K562 (cell line): Measurements from ENCODE around the gene TTC39B. TPM values are rescaled to one million over a fixed set of nuclear protein-coding genes. Genes with fewer than 3 reads are reported as not detected.

Experiments
- ATAC-seq: fragments of 200-7000 bp; cut with Tn5 transposase; 3 replicates; pipeline ENCODE4 v1.9.1; 2020; ENCODE audit warnings: moderate library complexity
- BruUV-seq: library from RNA; stranded (reverse); fragments of 400-500 nt; replicated peaks from 2 replicates; lab custom pipeline; 2021; lab: Mats Ljungman, UMichigan
- CTCF ChIA-PET: fragments of 300-600 bp; formaldehyde crosslinking; extraction: SDS; loops from one replicate; lab custom pipeline; 2021; ENCODE audit warnings: low intra/inter-chr PET ratio; lab: Yijun Ruan, JAX
- POLR2A ChIA-PET: fragments of 300-600, 350-650 bp; sonication (Branson Sonifier 250); formaldehyde crosslinking; extraction: SDS; loops from one replicate; lab custom pipeline; 2021; ENCODE audit warnings: antibody characterized with exemption, inconsistent platforms; lab: Yijun Ruan, JAX
- DNase-seq, 4 experiments: peaks; one replicate each; pipeline versions ENCODE4 v3.0.0 to v3.0.0-alpha.2; 2011 to 2018; ENCODE audit warnings: low spot score in 3 of 4, mixed read lengths in 3 of 4; ENCODE audit errors: extremely low read depth in 1 of 4
- FAIRE-seq: peaks from 2 replicates; lab custom pipeline; 2011; peaks lifted over from hg19 to GRCh38; lab: Jason Lieb, UNC
- H2AFZ ChIP-seq: 2 replicates; pipeline ENCODE4 v1.6.0; 2011; ENCODE audit warnings: low read depth, low read length, control low read depth, inconsistent platforms
- H3K27ac ChIP-seq: fragments of 200-600 bp; 3 replicates; pipeline ENCODE4 v1.8.0; 2011; ENCODE audit warnings: low read depth, mild to moderate bottlenecking, control low read depth, inconsistent platforms, low read length, moderate library complexity, mixed read lengths; ENCODE audit errors: extremely low read depth
- H3K27me3 ChIP-seq, 2 experiments: fragments of 300-600 bp in 1 of 2; 2 replicates in 1 of 2; 3 replicates in 1 of 2; pipeline versions ENCODE4 v1.6.0 to v1.8.0; 2011; ENCODE audit warnings: inconsistent platforms in 2 of 2, low read length in 2 of 2, mild to moderate bottlenecking in 1 of 2, mixed read lengths in 1 of 2, moderate library complexity in 1 of 2; ENCODE audit not compliant: control insufficient read depth in 2 of 2, insufficient read depth in 2 of 2
- H3K36me3 ChIP-seq: fragments of 300-600 bp; 3 replicates; pipeline ENCODE4 v1.8.0; 2011; ENCODE audit warnings: mild to moderate bottlenecking, low read length, inconsistent platforms; ENCODE audit not compliant: control insufficient read depth, insufficient read depth
- H3K4me1 ChIP-seq, 2 experiments: fragments of 200-600 bp in 1 of 2; replicated peaks in 1 of 2; 2 replicates in 1 of 2; 3 replicates in 1 of 2; pipeline versions ENCODE4 v1.5.1 to v1.8.0; 2011; ENCODE audit warnings: inconsistent platforms in 2 of 2, low read length in 2 of 2, mild to moderate bottlenecking in 1 of 2, mixed read lengths in 1 of 2, moderate library complexity in 1 of 2; ENCODE audit not compliant: control insufficient read depth in 2 of 2, insufficient read depth in 2 of 2
- H3K4me2 ChIP-seq: 2 replicates; pipeline ENCODE4 v1.6.1; 2011; ENCODE audit warnings: low read length, control low read depth, inconsistent platforms, mixed read lengths; ENCODE audit not compliant: insufficient read depth
- H3K4me3 ChIP-seq: fragments of 200-600 bp; sonication (generic), shearing (Covaris generic); 2 replicates; pipeline ENCODE4 v1.5.1; 2016; ENCODE audit warnings: control low read depth, inconsistent platforms
- H3K79me2 ChIP-seq: fragments of 200-600 bp; 3 replicates; pipeline ENCODE4 v1.8.0; 2011; ENCODE audit warnings: low read length, inconsistent platforms; ENCODE audit not compliant: control insufficient read depth, insufficient read depth
- H3K9ac ChIP-seq, 2 experiments: 2 replicates each; pipeline versions ENCODE4 v1.6.0 to v1.6.1; 2011; ENCODE audit warnings: low read depth in 2 of 2, low read length in 2 of 2, control low read depth in 1 of 2, inconsistent platforms in 1 of 2, mild to moderate bottlenecking in 1 of 2, mixed read lengths in 1 of 2; ENCODE audit not compliant: insufficient read depth in 1 of 2
- H3K9me1 ChIP-seq: one replicate; pipeline ENCODE4 v1.6.0; 2011; ENCODE audit warnings: inconsistent platforms, mild to moderate bottlenecking, low read length, moderate library complexity; ENCODE audit not compliant: control insufficient read depth, insufficient read depth
- H3K9me3 ChIP-seq: replicated peaks from 2 replicates; pipeline ENCODE4 v1.5.1; 2011; ENCODE audit warnings: low read depth, low read length, inconsistent platforms; ENCODE audit not compliant: control insufficient read depth, insufficient read depth
- H4K20me1 ChIP-seq: replicated peaks from 2 replicates; pipeline ENCODE4 v1.6.1; 2011; ENCODE audit warnings: low read length, inconsistent platforms, mixed read lengths; ENCODE audit not compliant: control insufficient read depth, insufficient read depth
- ARID4B ChIP-seq: sonication (generic); formaldehyde crosslinking; IDR thresholded peaks from 2 replicates; pipeline ENCODE4 v1.8.0; 2022; ENCODE audit warnings: mild to moderate bottlenecking, missing genetic modification reagents
- BRF1 ChIP-seq: IDR thresholded peaks from 3 replicates; pipeline ENCODE4 v1.6.1; 2011; ENCODE audit warnings: borderline replicate concordance, mild to moderate bottlenecking; ENCODE audit not compliant: insufficient read length; ENCODE audit errors: extremely low read depth
- EGR1 ChIP-seq: fragments of 450-650 bp; conservative IDR thresholded peaks from 2 replicates; pipeline ENCODE4 v1.6.1; 2017; ENCODE audit warnings: mild to moderate bottlenecking
- JUN ChIP-seq, 2 experiments: sonication (generic) in 1 of 2; formaldehyde crosslinking in 1 of 2; IDR thresholded peaks; 2 replicates each; pipeline versions ENCODE4 v1.6.1 to v1.8.0; 2012 to 2022; ENCODE audit warnings: borderline replicate concordance in 2 of 2, mild to moderate bottlenecking in 2 of 2, improper control_type of control experiment in 1 of 2, low read depth in 1 of 2, low read length in 1 of 2, missing genetic modification reagents in 1 of 2
- RBM15 ChIP-seq: fragments of 200-400 bp; formaldehyde crosslinking; IDR thresholded peaks from 2 replicates; pipeline ENCODE4 v1.6.1; 2018; ENCODE audit warnings: mild to moderate bottlenecking, low read length, moderate library complexity; ENCODE audit not compliant: insufficient read depth
- in situ Hi-C: fragments of 300-500 bp; cut with MboI; formaldehyde crosslinking; loops from 4 replicates; pipeline ENCODE4 v1.15.0; 2018; ENCODE audit warnings: inconsistent platforms, mixed read lengths
- intact Hi-C: fragments of 100-400 bp; cut with micrococcal nuclease; formaldehyde crosslinking; loops from 2 replicates; pipeline ENCODE4 v1.14.2; 2022
- polyA plus RNA-seq, 8 experiments: library from polyadenylated mRNA; depleted of rRNA in 4 of 8; stranded (reverse) in 5 of 8; unstranded in 3 of 8; fragments of >200 nt; fragmentation: Nextera tagmentation in 2 of 8; fragmentation: Illumina TruSeq in 1 of 8; extraction: Ambion mirVana in 2 of 8; extraction: Trizol in 1 of 8; gene quantifications; 2 replicates each; pipeline versions ENCODE4 v1.2.1 to v1.2.3, GENCODE V29; 2011 to 2014; ENCODE audit warnings: inconsistent platforms in 1 of 8, missing spikeins in 1 of 8
- total RNA-seq, 7 experiments: library from RNA; depleted of rRNA in 6 of 7; stranded (reverse); fragments of >200 nt in 6 of 7; fragmentation: Illumina TruSeq in 2 of 7; extraction: Trizol in 2 of 7; gene quantifications; 2 replicates each; pipeline versions ENCODE4 v1.2.1 to v1.2.3, GENCODE V29; 2011 to 2021; ENCODE audit warnings: low replicate concordance in 1 of 7
- TF ChIP-seq, protein P1 (sequence below), 2 experiments: IDR thresholded peaks in 1 of 2; conservative IDR thresholded peaks in 1 of 2; 2 replicates each; pipeline ENCODE4 v1.6.1; 2016; ENCODE audit warnings: low read depth in 2 of 2, mild to moderate bottlenecking in 1 of 2, missing compliant biosample characterization in 1 of 2, missing genetic modification characterization in 1 of 2, moderate library complexity in 1 of 2

Gene TTC39B
- total and polyA plus RNA-seq, 9 of the 15 experiments (the other 6 are each of a cell fraction or from before 2014, with no cell fraction given), result 0.32 to 1.2 (median 0.95) TPM

DNA sequence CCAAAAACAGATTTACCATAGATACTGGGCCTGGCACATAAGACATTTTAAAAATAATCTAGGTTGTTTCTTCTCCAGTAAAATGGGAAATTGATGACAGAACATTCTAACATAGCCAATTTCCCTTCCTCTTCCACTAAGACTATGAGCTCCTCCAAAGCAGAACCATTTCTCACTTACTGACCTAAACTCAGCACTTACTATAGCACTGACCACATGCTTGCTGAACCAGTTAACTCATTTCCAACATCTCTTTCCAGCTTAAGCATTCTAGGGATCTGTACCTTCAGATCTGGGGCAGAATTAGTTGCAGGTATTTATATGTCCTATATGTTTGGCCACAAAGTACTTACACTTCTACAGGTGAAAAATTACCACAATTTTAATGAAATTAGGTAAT lies 58.9 kb downstream of the TTC39B start (continued):
- no peak for TF ChIP-seq RBM15

GRCh38 chr9:15246708-15247107 lies 60.3 kb downstream of the TTC39B start:
- DNase-seq, result no peak
- Histone ChIP-seq H3K79me2 (no peaks in the 10 kb centered on the region), H3K27ac (no peak overlapping the region), H3K4me2 (no peak overlapping the region), H3K27me3 (no peaks in the 10 kb centered on the region), H3K4me3 (no peak overlapping the region), H3K9ac (no peak overlapping the region), H3K9me1 (no peaks in the 10 kb centered on the region), H3K4me1 (no peaks in the 10 kb centered on the region), H3K9me3 (no peaks in the 10 kb centered on the region), H2AFZ (no peak overlapping the region), H3K36me3 (no peaks in the 10 kb centered on the region), H4K20me1 (no peaks in the 10 kb centered on the region)
- intact Hi-C loops (no loop called here), in situ Hi-C loops (no loop called here)
- FAIRE-seq, result no peak
- ChIA-PET CTCF (no interaction called here), POLR2A (no interaction called here)
- ATAC-seq, result no peak
- no TSS peak for BruUV-seq
- no peak for TF ChIP-seq BRF1
- TF ChIP-seq EGR1, result no peak
- TF ChIP-seq, protein P1, sequence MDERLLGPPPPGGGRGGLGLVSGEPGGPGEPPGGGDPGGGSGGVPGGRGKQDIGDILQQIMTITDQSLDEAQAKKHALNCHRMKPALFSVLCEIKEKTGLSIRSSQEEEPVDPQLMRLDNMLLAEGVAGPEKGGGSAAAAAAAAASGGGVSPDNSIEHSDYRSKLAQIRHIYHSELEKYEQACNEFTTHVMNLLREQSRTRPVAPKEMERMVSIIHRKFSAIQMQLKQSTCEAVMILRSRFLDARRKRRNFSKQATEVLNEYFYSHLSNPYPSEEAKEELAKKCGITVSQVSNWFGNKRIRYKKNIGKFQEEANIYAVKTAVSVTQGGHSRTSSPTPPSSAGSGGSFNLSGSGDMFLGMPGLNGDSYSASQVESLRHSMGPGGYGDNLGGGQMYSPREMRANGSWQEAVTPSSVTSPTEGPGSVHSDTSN (CRISPR knock-in tag; IDR thresholded peaks at IDR 0.05; ENCODE audit: low read depth), result no peak
- TF ChIP-seq, protein P1 (tag; conservative IDR thresholded peaks at IDR 0.05; ENCODE audit: low read depth), result no peak
- TF ChIP-seq JUN (IDR thresholded peaks at IDR 0.05; ENCODE audit: borderline replicate concordance, low read depth, low read length), result no peak
- TF ChIP-seq JUN (CRISPR knock-in tag; IDR thresholded peaks at IDR 0.05; ENCODE audit: borderline replicate concordance), result no peak
- no peak for TF ChIP-seq ARID4B
